ENCODE results near the gene EMILIN3.

- TF ChIP-seq, protein P1, sequence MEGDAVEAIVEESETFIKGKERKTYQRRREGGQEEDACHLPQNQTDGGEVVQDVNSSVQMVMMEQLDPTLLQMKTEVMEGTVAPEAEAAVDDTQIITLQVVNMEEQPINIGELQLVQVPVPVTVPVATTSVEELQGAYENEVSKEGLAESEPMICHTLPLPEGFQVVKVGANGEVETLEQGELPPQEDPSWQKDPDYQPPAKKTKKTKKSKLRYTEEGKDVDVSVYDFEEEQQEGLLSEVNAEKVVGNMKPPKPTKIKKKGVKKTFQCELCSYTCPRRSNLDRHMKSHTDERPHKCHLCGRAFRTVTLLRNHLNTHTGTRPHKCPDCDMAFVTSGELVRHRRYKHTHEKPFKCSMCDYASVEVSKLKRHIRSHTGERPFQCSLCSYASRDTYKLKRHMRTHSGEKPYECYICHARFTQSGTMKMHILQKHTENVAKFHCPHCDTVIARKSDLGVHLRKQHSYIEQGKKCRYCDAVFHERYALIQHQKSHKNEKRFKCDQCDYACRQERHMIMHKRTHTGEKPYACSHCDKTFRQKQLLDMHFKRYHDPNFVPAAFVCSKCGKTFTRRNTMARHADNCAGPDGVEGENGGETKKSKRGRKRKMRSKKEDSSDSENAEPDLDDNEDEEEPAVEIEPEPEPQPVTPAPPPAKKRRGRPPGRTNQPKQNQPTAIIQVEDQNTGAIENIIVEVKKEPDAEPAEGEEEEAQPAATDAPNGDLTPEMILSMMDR (IDR thresholded peaks at IDR 0.05): no peak
- TF ChIP-seq EP300 (IDR thresholded peaks at IDR 0.05) (no peak), POLR2A (IDR thresholded peaks at IDR 0.05) (no peak), POLR2AphosphoS5 (IDR thresholded peaks at IDR 0.05) (no peak)
These were observed 16.1 kb downstream of the EMILIN3 start for GRCh38 chr20:41350408-41350962.

Data from sigmoid colon (tissue), 4 donors.